T-helper 9 cell (primary cell): ENCODE data around the gene REG4.
"Not testable (repeated sequence)": the region's sequence is repeated elsewhere in the genome, so short reads cannot be mapped to it uniquely, and the experiment has no call there.

Experiments
- DNase-seq: peaks from one replicate; pipeline ENCODE4 v3.0.0-alpha.2; 2020
- total RNA-seq, 2 donors: gene quantifications; one replicate each; lab custom pipeline; 2026; lab: John Stamatoyannopoulos, UW

REG4 gene
- total RNA-seq = 0 reads per million in 2 donors

DNA sequence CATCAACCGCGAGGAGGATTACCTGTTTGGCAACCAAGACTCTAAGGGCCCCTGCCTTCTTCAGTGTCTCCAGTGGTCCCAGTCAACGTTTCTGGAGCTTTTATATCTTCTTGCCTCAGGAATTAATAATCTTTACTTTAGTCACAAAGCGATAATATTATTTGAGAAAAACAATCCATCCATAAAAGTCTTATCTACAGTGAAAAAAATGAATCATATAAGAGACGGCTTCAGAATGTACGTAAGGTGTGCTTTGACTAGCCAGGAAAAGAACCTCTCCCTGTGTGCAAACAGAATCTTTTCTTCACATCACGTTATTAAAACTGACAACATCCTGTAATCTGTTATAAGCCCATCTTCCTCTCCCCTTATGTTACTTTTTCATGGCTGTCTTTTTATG lies at the start of gene REG4:
Gene REG4 (minus strand): TSS at position 74 of the 400 bp plus-strand sequence. CDS start 2,691 bp downstream, outside the sequence.
- no peak for DNase-seq

DNA sequence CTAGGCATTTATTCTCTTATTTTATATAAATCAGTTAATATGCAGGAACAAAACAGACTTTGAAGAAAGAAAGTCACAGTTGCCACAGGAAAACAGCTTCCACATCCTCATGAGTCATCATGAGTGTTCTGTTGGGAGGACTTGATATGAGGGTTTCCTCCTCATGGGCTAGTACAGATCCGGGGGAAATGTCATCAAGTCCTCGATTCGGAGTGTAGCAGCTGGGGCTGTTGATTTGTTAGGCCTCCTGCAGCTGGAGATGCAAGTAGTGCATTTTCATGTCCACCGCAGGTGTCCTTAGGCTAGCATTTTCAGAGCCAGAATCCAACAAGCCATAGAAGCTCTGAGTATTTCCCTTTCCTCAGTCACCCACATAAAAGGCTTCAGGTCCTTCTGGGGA lies 48.4 kb upstream of the REG4 start:
- no peak for DNase-seq

DNA sequence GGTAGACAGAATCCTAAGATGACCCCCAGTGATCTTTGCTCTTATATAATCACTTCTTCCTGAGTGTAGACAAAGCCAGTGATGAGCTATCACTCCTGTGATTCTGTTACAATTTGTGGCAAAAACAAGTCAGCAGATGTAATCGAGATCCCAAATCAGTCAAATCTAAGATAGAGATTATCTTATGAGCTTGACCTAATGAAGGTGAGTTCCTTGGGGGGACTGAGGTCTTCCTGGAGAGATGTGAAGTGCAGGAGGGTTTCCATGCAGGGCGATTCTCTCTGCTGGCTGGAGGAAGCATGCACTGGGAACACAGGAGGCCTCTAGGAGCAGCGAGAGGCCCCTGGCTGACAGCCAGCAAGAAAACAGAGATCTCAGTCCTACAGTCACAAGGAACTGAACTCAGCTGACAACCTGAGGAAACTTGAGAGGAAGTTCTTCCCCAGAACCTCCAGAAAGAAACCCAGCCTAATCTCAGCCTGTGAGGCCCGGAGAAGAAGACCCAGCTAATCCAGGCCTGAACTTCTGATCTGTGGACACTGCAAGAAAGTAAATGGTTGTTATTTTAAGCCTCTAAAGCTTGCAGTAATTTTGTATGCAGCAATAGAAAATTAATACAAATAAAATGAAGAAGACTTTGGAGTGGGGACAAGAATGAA lies 47.4 kb upstream of the REG4 start:
- DNase-seq = not testable (repeated sequence)

DNA sequence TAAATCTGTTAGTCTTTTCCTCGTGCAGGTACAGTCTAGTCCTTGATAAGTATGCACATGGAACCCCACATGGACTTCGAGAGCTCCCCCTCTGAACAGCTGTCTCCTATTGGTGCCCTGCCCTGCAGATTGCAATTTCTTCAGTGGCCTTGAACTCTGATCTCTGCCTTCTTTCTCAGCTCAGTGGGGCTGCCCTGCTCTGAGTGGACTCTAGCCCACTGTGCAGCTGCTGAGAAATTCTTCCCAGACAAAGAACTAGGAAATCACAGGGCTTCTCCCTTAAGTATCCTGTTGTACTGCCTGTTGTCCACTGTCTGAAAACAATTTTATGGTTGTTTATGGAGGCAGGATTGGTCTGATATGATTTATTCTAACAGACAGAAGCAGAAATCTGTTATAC lies 46.9 kb upstream of the REG4 start:
- no peak for DNase-seq

DNA sequence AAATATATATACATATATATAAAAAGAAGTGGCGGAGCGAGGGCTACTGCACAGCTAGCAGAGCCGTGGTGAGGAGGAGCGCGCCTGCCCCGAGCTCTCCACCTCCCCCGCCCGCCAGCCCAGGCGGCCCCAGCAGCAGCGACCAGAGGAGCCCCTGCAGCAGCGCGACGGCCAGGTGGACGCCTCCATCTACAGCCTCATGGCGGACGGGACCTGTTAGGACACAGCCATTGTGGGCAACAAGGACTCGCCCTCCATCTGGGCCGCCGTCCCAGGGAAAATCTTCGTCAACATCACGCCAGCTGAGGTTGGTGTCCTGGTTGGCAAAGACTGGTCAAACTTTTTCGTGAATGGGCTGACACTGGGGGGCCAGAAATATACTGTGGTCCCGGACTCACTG lies 41.9 kb upstream of the REG4 start:
- no peak for DNase-seq

DNA sequence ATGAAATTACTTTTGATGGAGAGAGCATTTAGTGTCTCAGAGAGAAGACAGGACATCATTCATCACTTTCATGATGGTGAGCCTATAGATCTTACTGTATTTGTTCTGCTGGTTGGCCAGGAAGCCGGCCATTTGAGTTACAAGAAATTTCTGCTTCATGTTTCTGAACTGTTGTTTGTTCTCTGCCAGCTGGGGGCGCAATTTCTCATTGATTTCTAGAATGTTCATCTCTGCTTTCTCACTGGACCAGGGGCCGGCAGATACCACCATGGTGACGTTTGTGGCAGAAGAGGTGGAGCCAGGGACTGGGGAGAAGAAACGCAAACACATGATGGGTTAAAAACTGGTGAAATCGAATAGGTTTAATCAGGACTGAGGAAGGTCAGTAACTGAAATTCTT lies 32.9 kb upstream of the REG4 start:
- DNase-seq = not testable (repeated sequence)

DNA sequence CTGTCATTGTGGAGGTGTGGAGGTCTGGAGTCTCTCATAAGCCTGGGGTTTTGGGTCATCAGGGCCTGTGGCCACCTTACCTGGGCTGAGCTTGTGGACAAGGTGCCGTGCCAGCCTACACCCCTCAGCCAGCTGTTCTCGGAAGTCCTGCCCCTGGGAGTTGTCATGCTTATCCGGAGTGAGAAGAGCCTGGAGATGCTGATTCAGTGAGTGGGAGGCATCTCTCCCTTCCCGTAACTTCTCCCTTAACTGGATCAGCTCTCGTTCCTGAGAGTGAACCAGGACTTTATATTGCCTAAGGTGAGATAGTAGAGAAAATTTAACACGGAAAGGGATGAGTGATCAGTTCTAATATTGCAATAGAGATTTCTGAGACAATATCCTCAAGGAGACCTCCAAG lies 30.0 kb upstream of the REG4 start:
- no peak for DNase-seq

DNA sequence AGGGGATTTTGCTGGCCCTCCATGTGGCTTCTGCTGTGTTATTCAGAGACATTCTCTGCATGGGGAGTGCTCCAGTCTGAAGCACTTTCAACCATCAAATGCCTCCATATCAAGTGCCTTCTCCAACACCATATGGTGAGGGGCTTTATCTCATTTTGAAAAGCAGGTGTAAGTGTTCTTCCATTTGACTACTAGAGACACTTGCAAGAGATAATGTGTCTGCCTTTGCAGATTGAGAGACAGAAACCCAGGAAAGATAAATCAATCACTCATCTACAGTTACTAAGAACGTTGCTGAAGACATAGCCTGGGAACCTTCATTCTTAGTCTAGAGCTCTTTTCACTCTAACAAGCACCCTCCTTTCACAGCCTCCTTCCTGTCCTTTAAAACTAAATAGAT lies 29.5 kb upstream of the REG4 start:
- no peak for DNase-seq

DNA sequence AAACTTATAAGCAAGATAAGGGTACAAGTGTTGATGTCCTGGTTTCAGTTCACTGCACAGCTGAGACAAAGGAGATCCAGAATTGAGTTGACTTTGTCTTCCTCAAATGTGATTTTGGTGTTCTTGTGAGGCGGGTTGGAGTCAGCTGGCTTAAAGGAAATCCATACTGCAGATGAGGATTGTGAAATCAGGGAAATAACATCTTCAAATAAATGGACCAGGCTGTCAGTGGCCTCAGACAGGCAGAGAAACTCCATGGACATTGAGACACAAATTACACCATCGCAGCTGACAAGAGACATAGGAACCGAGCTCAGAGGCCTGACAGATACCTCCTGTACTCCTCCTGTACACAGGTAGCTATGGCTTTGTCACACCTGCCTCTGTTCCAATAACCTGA lies 27.0 kb upstream of the REG4 start:
- DNase-seq = no peak

DNA sequence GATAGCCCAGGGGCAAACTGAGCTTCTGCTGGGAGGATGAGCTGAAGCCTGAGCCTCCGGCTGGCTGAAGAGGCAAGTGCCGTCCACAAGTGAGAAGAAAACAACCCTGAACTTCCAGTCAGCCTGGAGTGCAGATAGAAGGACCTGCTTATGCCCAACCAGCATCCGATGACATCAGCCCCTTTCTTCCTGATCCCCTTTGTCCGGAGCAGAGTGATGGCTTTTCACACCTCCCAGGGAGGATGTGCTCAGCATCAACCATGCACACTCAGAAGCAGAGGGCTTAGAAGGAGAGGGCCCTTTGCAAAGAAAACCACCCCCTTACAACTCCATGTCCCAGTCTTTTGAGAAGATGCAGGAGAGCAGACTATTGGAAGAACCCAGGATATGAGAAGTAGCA lies 23.7 kb upstream of the REG4 start:
- no peak for DNase-seq

DNA sequence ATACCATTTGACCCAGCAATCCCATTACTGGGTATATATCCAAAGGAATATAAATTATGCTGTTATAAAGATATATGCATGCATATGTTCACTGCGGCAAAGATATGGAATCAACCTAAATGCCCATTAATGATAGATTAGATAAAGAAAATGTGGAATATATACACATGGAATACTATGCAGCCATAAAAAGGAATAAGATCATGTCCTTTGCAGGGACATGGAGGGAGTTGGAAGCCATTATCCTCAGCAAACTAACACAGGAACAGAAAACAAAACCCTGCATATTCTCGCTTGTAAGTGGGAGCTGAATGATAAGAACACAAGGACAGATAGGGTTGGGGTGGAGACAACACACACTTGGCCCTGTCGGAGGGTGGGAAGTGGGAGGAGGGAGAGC lies 19.8 kb upstream of the REG4 start:
- DNase-seq = no peak

DNA sequence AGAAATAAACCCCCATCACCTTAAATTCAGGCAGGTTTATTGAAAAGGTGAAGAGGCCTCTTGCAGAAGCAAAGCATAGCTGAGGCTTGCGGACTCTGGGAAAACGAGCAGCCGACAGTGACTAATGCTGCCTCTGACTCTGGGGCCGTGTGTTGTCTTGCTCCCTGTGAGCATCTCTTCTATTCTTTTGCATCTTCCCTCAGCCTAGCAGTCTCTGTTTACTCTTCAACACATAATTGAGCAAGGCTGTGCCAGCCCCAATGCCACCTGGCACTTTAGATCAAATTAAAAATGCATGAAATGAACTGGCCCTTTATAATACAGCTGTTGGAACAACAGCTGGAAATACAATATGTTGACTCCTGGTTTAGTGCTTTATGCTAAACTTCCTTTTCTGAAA lies 18.4 kb upstream of the REG4 start:
- DNase-seq = no peak

DNA sequence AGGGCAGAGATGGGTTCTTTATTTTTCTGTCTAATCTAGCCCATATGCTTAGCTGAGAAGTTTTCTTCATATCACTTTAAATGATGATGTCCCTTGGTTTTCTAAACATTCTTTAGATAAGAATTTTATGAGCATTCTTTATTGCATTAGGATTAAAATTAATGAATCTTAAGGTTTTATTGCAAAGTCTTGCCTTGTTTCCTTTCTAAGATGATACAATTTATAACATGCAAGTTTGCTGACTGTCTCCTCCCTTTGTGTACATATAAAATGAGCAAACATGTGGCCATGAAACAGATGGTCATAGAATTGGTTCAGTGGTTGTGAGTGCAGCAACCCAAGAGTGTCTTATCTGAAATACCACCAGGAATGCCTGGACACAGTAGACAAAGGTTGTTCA lies 17.7 kb upstream of the REG4 start:
- DNase-seq = not testable (repeated sequence)

DNA sequence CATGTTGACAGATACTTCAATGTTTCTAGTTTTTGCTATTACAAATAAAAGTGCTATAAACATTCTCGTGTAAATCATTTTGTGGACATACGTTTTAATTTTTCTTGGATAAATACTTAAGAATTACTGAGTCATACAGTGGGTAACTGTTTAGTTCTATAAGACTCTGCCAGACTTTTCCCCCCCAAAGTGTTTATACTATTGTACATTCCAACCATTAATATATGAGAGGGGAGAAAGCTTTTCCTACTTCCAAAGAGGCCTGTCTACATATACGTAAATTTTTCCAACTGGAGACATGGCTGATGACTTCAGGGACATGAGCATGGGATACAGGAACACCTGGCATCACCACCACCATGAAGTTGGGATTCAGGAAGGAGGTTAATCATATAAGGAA lies 17.0 kb upstream of the REG4 start:
- DNase-seq = no peak

DNA sequence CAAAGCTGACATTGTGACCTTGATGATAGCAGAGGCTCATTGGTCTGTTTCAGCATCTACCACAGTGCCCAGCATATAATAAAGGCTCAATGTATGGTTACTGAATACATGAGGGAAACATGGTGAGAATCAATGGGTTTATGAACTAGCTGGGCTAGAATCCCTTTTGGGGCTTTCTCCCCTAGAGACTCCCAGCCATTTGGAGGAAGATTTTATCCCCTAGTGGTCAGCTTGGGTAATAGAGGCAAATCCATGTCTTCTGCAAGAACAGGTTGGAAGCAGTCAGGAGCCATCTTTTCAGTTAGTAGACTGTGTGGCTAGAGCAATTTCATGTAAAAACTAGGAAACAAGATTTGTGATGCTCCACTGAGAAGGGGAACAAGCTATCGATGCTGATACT lies 15.8 kb upstream of the REG4 start:
- DNase-seq = no peak

DNA sequence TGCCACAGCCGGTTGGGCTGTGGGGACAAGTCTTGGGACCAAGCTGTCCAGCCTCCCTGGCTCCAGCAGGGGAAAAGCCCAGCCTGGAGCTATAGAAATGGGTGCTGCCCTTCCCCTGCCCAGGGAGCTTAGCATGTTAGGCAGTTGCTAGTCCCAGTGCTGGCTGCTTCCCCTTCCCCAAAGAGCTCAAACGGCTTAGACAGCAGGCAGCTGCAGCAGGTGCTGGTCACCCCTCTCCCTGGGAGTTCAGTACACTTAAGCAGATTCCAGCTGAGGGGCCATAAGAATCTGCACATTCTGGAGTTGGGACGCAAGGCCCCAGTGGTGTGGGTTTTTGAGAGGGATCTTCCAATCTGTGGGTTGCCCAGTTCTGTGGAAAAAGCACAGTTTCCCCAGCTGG lies 11.1 kb upstream of the REG4 start:
- DNase-seq = no peak

DNA sequence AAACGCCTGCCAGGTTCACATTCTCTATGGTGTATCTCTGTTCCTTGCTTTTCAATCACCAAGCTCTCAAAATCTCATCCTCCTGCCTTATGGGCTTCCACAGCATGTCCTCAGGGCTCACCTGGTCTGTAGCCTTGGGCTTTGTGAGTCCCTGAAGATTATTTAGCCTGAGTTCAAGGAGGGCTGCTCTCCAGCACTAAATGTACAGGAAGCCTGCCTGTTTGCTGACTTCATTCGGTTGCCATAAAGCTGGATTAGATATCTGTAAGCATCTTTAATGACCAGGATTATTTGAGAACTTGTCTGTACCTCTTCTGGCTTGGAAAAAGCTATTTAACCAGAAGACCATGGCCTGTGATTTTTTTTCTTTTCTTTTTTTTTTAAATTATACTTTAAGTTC lies 6.9 kb upstream of the REG4 start:
- no peak for DNase-seq

DNA sequence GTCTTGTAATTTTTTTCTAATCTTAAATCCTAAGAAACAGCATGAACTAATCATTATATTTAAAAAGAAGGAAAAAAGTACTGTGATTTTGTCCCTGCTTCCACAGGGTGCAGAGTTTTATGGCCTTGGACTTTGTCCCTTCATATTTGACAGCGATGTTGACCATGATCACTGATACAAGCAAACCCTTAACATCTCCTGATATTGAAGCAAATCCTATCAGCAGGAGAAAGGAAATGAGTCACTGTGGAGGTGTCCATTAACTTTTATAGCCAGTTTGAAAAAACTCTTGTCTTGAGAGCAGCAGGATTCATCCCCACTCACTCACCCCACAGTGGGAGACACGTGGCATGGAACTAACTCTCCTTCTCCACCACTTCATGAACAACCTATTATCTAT lies 5.1 kb upstream of the REG4 start:
- no peak for DNase-seq

DNA sequence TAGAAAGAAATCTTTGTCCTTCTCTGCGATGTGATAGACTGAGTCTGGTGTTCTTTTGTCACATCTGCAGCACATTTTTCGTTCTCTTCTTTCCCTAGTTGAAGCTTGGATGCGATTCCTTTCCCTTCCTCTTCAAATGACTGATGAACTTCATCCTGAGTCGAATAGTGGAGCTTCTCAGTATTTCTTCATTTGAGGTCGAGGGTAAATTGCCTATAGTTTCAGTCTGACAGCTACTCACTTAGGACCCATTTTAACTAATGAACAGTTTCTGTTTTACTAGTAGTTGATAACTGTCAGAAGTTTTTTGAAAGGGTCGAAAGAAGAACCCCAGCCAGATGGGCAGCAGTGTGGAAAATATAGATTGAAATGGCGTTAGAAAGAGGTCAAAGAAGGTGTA lies 4.7 kb upstream of the REG4 start:
- DNase-seq = no peak

DNA sequence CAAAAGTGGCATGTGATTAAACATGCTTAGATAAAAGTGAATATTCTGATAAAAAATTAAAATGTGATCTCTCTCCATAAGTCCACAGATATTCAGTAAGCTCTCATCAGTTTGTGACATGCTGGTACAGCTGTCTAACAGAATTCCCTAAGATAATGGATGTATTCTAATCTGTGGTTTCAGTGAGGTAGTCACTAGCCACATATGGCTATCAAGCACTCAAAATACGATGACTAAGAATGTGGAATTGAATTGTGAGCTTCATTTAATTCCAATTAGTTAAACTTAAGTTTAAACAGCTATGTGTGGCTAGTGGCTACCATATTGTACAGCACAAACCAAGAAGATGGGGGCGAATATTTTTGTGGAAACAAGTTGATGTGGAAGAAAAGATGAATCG lies 4.1 kb upstream of the REG4 start:
- DNase-seq = no peak

DNA sequence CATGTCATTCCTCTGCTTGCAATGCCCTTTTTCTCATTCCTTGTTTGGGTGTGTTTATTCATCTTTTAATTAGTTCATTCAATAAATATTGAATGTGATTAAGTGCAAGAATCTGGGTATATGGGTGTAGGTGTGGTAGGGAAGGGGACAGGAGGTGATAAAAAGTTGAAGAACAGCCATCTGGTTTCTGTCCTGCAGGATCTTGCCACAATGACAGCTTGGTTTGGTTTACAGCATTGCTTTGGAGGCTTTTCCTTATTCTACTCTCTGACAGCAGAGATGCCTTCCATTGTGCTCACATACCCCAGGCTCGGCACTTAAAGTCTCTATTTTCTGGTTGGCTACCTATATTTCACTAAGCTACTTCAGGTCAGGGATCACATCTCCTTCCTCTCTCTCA lies 3.0 kb upstream of the REG4 start:
- DNase-seq = no peak

DNA sequence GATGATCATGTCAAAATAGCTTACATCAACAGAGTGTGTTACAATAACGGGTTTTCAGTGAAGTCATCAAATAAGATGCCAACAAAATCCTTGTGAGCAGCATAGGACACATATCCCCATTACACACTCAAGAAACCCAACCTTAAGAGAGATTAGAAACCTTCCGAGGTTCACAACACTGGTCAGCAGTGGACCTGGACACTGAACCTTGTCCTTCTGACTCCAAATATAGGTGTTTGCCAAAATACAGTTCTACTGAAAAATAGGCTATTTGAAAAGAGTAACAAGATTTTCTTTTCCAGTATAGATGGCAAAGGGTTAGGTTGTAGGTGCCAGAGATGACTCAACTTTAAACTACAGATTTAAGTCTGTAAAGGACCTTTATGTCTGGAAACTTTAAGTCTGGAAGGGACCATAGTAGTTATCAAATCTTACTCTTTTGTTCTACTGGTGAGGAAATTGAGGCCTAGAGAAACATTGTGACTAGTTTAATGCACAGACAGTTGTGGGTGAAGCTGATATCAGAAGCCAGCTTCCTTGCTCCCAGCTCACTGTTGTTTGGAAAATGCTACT lies 811 bp upstream of the REG4 start:
- DNase-seq = no peak

DNA sequence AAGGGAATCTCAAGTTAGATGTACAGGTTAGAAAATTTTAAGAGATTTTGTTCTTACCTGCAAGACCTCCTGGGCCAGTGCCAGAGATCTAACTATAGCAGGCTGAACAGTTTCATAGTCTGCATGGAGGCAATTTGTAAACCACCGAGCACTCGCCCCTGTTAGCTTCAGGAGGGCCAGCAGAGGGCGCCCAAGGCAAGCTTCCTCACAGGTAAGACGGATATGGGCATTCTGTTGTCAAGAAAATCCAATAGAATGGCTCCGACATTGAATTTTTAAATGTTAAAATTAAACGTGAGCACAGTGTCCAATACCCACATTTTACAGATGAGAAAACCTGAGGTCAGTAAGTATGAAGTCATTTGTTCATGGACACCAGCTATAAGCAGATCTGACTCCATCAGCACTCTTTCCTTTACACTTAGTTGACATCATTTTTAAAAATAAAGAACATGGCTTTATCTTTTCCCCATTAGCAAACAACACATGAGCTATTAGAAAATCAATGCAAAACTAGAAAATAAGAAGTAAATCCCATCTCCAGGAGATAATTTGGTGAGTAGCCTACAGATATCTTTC lies 2.2 kb downstream of the REG4 start:
- peak; percentile 49 for DNase-seq

DNA sequence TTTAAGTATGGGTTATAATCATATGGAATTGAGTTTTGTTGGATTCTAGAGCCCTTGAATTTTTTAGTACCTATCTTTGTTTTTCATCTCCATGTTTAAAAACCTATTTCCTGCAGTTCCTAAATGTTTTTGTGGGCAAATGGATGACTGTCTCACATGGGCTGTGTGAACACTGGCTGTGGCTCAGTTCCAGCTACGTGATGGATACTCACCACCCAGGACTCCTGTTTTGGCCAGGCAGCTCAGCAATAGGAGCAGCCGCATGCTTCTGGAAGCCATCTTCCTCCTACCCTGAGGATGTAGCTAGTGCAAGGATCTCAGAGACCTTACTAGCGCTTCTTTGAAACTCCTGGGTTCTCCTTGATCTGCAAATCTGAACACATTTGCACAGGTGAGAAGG lies 2.8 kb downstream of the REG4 start:
- no peak for DNase-seq

DNA sequence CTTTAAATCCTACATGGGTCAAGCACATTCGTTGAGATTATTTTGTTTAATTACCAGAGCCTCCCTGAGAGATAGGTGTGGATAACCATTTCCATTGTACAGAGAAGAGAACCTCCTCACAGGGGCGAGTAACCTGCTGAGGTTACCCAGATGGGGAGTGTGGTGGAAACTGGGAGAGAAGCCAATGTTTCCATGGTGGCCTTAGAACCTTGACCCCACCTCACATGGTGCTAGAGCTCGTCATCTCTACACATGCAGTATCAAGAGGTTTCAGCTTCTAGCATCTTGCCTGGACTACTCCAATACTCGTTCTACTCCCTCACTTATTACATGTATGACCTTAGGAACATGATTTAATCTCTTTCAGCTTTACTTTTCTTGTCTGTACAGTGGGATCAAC lies 4.8 kb downstream of the REG4 start:
- DNase-seq = no peak
